ENCODE data around the gene UFD1. TPM values are rescaled to one million over a fixed set of nuclear protein-coding genes. Genes with fewer than 3 reads are reported as not detected.
A peak's percentile ranks its signal among the peaks of the same experiment; 100 is the strongest.
"Not testable (repeated sequence)": the region's sequence is repeated elsewhere in the genome, so short reads cannot be mapped to it uniquely, and the experiment has no call there.

UFD1 gene
- total RNA-seq, 4 donors from 2014 or later: 26.9 to 38.1 (median 30.1) TPM

DNA sequence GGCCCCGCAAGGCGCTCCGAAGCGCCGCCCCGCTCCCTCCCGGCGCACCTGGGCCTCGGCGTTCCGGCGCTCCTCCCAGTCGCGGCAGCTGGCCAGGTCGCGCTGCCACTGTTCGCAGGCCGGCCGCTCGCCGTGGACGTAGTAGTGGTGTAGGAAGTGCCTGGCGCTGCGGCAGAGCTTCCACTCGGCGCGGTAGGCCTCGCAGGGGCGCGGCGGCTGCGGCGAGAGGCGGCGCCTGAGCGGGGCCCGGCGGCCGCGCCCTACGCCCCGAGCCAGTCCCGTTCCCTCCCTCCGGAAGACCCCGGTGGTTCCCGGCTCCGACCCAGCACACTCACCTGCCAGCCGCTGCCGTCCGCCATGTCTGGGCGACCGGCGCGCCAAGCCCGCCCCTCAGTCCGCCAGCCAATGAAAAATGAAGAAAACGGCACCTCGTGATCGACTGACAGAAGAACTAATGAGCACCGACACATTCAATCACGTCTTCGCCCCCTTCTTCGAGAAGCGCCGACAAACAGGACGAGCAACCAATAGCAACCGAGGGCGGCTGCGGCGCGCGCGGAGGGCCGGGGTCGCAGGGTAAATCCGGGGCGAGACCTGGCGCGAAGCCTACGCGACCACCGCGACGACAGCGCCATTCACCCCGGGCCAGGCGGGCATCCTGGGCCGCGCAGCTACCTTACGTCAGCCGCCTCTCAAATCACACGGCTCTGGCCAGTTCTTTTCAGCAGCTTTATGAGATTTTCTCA lies 31.5 kb downstream of the UFD1 start, which contains the start of gene C22orf39:
Gene C22orf39, minus strand, starts transcription at position 382 of the 746 bp plus-strand sequence. Its CDS starts 23 bp downstream, at position 359.
- peaks cover 0 to 37% (median 0%) of the 10 kb centered on the region in 3 donors for H3K36me3 ChIP-seq
- DNase-seq (ENCODE audit: low spot score in 2 of 2): peak; percentile 79 to 90
- H3K27ac ChIP-seq: peak within 1 kb of the TSS; percentile 87 to 94 (median 90)
- TF ChIP-seq CTCF (IDR thresholded peaks at IDR 0.05) (peak in 1 of 5 experiments; percentile 8), POLR2A (IDR thresholded peaks at IDR 0.05) (peak; percentile 59 to 89), EP300 (IDR thresholded peaks at IDR 0.05) (peak in 1 of 2 donors; percentile 86)
- no peaks in the 10 kb centered on the region for H3K9me3 ChIP-seq
- H3K4me3 ChIP-seq: peak within 1 kb of the TSS; percentile 61 to 95 (median 82)
- no peaks in the 10 kb centered on the region for H3K27me3 ChIP-seq
- peaks cover 0 to 32% (median 10%) of the 10 kb centered on the region in 4 donors for H3K4me1 ChIP-seq
- WGBS, 2 donors: 0 to 1% methylated on average over 55 to 67 of the region's 92 CpGs

- peak overlapping the region; percentile 87 to 94 (median 90) for H3K27ac ChIP-seq
- H3K9me3 ChIP-seq: no peaks in the 10 kb centered on the region
- TF ChIP-seq EP300 (IDR thresholded peaks at IDR 0.05) (no peak), CTCF (IDR thresholded peaks at IDR 0.05) (no peak), POLR2A (IDR thresholded peaks at IDR 0.05) (no peak)
- peaks cover 0 to 37% (median 0%) of the 10 kb centered on the region in 3 donors for H3K36me3 ChIP-seq
- DNase-seq (ENCODE audit: low spot score in 2 of 2): no peak
- 21 to 27% methylated on average over 22 of the region's 22 CpGs for WGBS, 2 donors
- H3K27me3 ChIP-seq: no peaks in the 10 kb centered on the region
- peaks cover 0 to 36% (median 10%) of the 10 kb centered on the region in 4 donors for H3K4me1 ChIP-seq
- H3K4me3 ChIP-seq: peak overlapping the region; percentile 61 to 95 (median 82)
Measured at GRCh38 chr22:19446603-19447329, 32.2 kb downstream of the UFD1 start.

DNA sequence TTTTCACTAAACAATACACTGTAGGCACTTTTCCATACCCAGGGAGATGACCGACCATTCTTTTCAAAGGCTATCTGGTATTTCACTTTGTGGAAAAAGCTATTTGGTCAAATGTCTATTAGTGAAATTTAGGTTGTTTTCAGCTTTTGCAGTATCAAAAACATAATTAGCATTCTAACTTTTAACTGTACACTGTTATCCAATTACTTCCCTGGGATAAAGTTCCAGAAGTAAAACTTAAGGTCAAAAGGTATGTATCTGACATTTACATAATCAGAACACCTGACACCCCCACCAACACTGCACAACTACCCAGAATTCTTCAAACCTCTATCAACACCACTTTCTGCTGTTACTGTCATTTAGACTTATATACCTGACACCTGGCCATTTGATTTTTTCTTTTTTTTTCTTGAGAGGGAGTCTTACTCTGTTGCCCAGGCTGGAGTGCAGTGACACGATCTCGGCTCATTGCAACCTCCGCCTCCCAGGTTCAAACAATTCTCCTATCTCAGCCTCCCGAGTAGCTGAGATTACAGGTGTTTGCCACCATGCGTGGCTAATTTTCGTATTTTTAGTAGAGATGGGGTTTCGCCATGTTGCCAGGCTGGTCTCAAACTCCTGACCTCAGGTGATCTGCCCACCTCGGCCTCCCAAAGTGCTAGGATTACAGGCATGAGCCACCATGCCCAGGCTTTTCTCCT lies 33.6 kb downstream of the UFD1 start:
- H3K27ac ChIP-seq; DNase-seq (ENCODE audit: low spot score in 2 of 2); H3K27me3 ChIP-seq; H3K9me3 ChIP-seq; H3K4me3 ChIP-seq: not testable (repeated sequence)
- Histone ChIP-seq H3K4me1 (peaks cover 0 to 36% (median 10%) of the 10 kb centered on the region in 4 donors), H3K36me3 (peaks cover 0 to 42% (median 0%) of the 10 kb centered on the region in 3 donors)
- WGBS, 2 donors: 87 to 89% methylated on average over 9 of the region's 9 CpGs

GRCh38 chr22:19443544-19444211 lies 35.3 kb downstream of the UFD1 start:
- no peaks in the 10 kb centered on the region for H3K27me3 ChIP-seq
- DNase-seq (ENCODE audit: low spot score in 2 of 2): no peak
- H3K4me1 ChIP-seq: peaks cover 0 to 32% (median 10%) of the 10 kb centered on the region in 4 donors
- TF ChIP-seq POLR2A (IDR thresholded peaks at IDR 0.05) (no peak), EP300 (IDR thresholded peaks at IDR 0.05) (no peak), CTCF (IDR thresholded peaks at IDR 0.05) (no peak)
- H3K9me3 ChIP-seq: no peaks in the 10 kb centered on the region
- no peak overlapping the region for H3K27ac ChIP-seq
- H3K36me3 ChIP-seq: peaks cover 0 to 43% (median 0%) of the 10 kb centered on the region in 3 donors
- H3K4me3 ChIP-seq: no peak overlapping the region
- WGBS, 2 donors: 74 to 80% methylated on average over 7 of the region's 7 CpGs

- Histone ChIP-seq H3K9me3 (no peaks in the 10 kb centered on the region), H3K4me3 (no peak overlapping the region), H3K4me1 (peaks cover 0 to 24% (median 6%) of the 10 kb centered on the region in 4 donors), H3K27ac (no peak overlapping the region), H3K27me3 (no peaks in the 10 kb centered on the region), H3K36me3 (peaks cover 0 to 45% (median 0%) of the 10 kb centered on the region in 3 donors)
- WGBS, 2 donors: 83 to 93% methylated on average over 2 of the region's 2 CpGs
- TF ChIP-seq CTCF (IDR thresholded peaks at IDR 0.05) (no peak), EP300 (IDR thresholded peaks at IDR 0.05) (no peak), POLR2A (IDR thresholded peaks at IDR 0.05) (no peak)
- DNase-seq (ENCODE audit: low spot score in 2 of 2): no peak
Measured at GRCh38 chr22:19442166-19442565, 36.8 kb downstream of the UFD1 start.

Measured in tibial nerve (tissue), 4 donors.